ENCODE results near the gene EHMT1.
"Not testable (repeated sequence)": the region's sequence is repeated elsewhere in the genome, so short reads cannot be mapped to it uniquely, and the experiment has no call there.

Gene EHMT1

DNA sequence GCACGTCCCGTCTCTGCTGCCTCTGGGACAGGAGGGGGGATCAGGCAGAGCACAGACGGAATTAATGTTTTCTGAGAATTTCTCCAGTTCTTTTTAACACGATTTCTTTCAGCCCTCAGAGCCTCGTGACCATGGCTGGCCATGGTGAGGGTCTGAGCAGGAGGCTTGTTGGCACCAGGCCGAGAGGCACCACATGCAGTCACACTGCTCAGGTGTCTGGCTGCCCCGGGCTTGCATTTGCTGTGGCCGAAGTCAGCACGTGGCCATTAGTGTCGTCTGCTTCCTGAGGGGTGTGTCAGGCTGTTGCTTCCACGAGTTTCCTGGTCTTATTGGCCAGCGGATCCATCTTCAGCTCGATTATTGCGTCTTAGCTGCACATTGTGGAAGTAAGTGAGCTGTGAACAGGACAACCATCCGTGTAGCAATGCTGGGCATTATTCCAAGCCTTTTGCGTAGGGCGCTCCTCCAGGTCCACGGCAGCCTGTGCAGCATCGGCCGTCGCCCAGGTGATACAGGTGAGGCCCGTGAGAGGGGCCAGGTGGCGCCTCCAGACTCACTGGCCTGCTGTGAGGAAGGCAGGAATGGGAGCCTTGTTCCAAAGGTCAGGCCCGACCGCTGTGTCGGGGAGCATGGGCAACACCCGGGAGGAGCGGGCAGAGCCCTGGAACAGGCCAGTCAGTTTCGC lies 144.6 kb downstream of the EHMT1 start:
- no peak for DNase-seq

DNA sequence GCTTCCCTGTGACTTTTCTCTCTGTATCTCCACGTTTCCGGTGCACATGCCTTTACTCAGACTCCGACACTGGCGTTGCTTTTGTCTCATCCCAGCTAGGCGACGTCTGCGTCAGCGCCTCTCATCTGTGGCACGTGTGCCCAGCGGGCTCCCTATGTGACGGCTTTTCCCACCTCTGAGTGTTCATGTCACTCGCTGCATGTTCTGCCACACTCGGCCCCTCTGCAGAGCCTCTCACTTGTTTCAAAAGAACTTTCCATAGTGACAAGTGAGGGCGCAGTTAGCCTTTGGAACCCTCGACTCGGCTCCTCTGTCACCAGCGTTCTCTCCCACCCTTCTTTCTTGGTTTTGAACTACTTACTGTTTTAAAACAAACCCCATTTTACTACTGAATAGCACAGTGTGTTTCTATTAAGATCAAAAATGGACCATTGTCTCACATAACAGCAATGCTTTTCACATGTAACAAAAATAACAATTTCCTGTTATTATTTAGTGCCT lies 145.4 kb downstream of the EHMT1 start:
- no peak for DNase-seq

- no peak for DNase-seq
Observed at GRCh38 chr9:137764981-137765380, 146.2 kb downstream of the EHMT1 start.

GRCh38 chr9:137765536-137765935 lies 146.7 kb downstream of the EHMT1 start:
- no peak for DNase-seq

DNA sequence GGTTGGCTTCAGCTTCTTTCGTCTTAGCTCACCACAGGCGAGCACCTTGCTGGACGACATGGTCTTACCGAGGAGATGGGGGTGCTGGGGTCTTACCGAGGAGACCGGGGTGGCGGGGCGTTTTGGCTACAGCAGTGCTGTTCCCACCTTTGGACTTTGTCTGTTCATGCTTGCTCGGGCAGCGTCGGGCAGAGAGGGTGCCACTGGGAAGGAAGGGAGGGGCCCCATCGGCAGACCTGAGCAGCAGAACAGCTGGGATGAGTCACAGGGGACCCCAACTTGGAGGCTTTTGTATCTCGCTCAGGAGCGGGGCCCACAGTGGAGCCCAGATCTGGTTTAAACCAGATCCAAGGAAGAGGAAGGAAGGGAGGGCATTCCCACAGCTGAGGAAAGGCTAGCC lies 152.8 kb downstream of the EHMT1 start:
- DNase-seq = no peak

DNA sequence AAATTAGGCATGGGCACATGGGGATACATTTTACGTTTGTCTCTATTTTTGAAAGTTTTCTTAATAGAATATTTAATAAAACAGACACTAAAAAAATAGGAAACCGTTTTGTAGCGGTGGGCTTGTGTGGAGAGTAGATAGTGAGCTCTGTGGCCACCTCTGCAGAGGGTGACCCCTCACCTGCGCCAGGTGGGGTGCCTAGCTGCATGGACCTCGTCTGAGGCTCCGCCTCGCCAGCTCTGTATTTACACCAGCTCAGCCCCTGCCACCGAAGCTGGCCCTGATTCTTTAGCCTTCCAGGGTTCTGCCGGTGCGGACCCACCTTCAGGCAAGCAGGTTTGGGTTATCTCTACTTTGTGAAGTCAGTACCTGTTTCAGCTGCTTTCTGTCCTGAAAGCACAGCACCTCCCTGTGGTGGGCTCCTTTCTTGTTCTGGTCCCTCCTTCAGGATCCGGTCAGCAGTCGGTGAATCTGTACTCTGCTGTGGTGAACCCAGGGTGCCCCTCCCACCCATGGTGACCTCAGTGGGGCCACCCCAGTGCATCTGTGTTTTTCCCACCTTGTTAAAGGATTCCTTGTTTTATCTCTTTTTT lies 153.6 kb downstream of the EHMT1 start:
- no peak for DNase-seq

DNA sequence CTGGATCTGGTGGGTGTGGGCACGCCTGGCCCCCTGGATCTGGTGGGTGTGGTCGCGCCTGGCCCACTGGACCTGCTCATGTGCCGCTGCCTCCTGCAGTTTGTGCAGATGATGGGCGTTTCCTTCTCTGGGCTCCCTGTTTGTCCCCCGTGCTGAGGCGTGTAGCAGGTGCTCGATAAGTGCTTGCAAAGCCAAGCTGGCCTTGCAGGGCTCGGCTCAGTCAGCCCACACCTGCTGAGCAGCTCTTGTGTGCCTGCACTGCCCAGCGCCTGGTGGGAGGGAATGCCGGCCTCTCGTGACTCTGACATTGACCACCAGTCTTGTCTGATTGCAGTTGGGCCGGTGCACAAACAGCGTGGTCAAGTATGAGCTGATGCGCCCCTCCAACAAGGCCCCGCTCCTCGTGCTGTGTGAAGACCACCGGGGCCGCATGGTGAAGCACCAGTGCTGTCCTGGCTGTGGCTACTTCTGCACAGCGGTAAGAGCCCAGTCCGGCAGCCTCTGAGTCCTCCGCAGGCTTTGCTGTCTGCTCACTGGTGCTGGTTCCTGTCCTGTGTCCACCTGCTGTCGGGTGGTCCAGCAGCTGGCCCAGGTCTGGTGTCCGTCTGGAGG lies 156.1 kb downstream of the EHMT1 start:
- DNase-seq = no peak

GRCh38 chr9:137776306-137776995 lies 157.6 kb downstream of the EHMT1 start:
- DNase-seq = no peak

DNA sequence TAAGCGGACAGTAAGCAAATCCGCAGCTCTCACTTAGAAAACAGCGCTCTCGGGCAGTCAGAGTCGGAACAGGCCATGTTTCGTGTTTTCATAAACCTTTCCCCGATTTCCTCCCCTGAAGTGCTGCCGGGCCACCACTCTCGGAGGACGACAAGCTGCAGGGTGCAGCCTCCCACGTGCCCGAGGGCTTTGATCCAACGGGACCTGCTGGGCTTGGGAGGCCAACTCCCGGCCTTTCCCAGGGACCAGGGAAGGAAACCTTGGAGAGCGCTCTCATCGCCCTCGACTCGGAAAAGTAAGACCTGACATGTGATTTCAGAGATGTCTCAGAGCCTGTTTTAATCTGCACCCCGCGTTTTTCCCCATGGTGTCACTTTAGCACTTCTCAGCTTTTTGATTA lies 159.0 kb downstream of the EHMT1 start:
- no peak for DNase-seq

- no peak for DNase-seq
Observed at GRCh38 chr9:137778336-137778735, 159.5 kb downstream of the EHMT1 start.

GRCh38 chr9:137778914-137779313 lies 160.1 kb downstream of the EHMT1 start:
- DNase-seq = no peak

DNA sequence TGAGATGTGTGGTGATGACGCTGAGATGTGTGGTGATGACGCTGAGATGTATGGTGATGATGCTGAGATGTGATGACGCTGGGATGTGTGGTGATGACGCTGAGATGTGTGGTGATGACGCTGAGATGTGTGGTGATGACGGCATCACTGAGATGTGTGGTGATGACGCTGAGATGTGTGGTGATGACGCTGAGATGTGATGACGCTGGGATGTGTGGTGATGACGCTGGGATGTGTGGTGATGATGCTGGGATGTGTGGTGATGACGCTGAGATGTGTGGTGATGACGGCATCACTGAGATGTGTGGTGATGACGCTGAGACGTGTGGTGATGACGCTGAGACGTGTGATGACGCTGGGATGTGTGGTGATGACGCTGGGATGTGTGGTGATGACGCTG lies 161.2 kb downstream of the EHMT1 start:
- DNase-seq = not testable (repeated sequence)

- DNase-seq = no peak
Observed at GRCh38 chr9:137781906-137782585, 163.2 kb downstream of the EHMT1 start.

DNA sequence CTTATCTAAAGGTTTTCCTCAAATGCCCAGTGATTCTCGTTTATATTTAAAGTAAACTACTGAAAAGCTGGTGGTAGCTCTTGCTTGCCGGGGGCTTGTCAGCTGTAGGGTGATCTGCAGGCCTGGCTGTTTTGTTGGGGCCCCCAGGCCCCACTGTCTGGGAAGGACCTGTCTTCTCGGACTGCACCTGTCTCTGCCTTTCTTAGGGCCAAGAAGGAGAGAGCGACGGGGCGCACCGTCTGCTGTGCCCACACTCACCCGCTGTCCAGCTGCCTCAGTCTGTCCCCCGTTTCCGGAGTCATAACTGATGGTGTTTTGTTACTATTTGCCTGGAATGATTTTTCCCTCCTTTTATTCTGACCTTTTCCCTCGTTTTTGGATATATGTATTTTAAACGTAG lies 164.7 kb downstream of the EHMT1 start:
- no peak for DNase-seq

DNA sequence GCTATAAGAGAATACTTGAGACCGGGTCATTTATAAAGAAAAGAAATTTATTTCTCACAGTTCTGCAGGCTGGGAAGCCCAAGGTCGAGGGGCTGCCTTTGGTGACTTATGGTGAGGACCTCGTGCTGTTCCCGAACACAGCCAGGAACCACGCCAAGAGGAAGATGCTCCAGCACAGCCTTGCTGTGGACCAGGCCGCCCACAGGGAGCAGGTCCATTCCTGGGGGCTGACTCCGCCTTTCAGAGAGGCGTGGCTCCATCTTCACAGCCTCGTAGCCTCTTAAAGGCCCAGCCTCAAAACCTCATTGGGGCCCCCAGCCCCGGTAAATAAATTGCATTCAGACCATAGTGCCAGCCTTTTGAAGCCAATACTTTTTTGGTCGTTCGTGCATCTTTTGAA lies 165.2 kb downstream of the EHMT1 start:
- no peak for DNase-seq

- no peak for DNase-seq
Observed at GRCh38 chr9:137784641-137785513, 166.1 kb downstream of the EHMT1 start.

DNA sequence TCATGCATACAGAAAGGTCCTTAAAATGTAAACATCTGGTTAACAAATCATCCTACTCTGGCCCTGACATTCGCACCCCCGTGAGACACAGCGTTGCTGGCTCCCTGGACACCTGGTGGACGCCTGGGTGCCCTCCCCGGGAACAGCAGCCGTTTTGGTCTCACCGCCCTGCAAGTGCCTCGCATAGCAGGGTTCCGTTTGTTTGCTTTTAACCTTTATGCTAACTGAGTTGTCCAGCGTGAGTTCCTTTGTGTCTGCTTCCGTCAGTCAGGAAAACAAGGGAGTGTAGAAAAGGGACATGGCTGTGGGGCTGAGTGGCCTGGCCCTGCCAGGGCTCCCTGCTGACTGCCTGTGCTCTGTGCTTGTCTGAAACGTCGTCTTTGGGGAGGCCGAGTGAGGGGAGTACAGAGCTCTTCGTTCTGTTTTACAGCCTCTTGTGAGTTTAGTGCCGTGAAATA lies 166.9 kb downstream of the EHMT1 start:
- no peak for DNase-seq

- DNase-seq = no peak
Observed at GRCh38 chr9:137786511-137786920, 167.7 kb downstream of the EHMT1 start.

DNA sequence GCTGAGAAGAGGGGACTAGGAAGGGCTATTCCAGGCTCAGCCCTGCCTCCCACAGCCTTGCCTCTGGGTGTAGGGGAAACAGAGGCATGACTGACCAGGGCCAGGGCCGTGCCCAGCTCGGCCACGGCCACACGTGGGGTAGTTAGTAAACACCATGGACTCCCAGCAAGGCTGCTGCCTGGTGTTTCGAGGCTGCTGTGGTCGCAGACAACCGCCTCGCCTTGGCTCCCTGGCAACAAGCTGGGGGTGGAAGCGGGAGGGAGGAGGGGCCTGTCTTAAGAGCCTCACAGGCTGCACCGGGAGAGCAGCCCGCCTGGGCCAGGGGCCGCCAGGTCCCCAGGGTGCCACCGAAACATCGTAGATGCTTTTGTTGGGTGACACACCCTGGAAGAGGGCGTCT lies 168.6 kb downstream of the EHMT1 start:
- DNase-seq = no peak

- no peak for DNase-seq
Observed at GRCh38 chr9:137787786-137788505, 169.1 kb downstream of the EHMT1 start.

- no peak for DNase-seq
Observed at GRCh38 chr9:137788561-137789294, 169.9 kb downstream of the EHMT1 start.
